NT2/D1 (cell line): ENCODE data around the gene C11orf97.

ENCODE experiments used
- SUZ12 ChIP-seq: IDR thresholded peaks from 2 replicates; pipeline ENCODE4 v1.6.1; 2011; ENCODE audit not compliant: insufficient read length, insufficient read depth; ENCODE audit errors: extremely low read depth
- YY1 ChIP-seq: IDR thresholded peaks from 2 replicates; pipeline ENCODE4 v1.6.1; 2011; ENCODE audit not compliant: insufficient read length, insufficient read depth

DNA sequence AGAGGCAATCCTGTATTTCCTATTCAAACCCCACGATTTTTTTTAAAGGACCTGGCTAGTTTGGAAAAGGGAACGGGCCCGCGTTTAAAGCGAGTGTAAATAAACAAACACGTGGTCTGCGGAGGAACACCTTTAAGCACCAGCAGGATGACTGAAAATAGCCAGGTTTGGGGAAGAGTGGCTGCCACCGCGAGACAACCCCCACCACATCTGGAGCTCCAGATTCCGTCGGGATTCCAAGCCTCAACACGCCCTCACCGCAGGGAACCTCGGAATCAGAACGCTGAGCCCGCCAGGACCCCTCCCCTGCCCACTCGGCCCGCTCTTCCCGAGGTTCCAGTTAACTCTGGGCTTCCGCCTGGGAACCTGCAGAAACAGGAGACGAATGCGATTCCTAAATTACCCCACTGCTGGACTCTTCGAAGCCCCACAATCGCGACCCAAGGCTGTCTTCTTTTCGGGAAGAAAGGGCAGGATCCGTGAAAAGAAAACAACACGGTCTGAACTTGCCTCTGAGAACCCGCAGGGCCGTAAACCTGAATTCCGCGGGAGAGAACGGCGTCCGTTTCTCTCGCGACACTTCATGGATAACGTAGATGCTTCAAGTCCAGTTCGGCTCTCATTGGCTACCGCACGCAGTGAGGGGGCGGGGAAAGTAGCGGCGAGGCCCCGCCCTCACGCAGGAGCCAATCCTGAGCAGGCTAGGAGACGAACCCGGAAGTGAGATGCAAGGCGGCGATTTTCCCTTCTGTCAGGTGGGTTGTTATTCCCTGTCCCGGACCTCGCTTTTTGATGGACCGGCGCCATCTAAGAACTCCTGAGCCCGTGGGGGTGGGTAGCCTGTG is 18.8 kb upstream of the C11orf97 start, which contains the start of the genes ANKRD49 and MRE11:
- TF ChIP-seq SUZ12 (no peak), YY1 (no peak)
